Islet precursor cell (in vitro differentiated cells): Measurements from ENCODE around the gene CELSR2.

Source experiments
- DNase-seq: peaks from one replicate; pipeline ENCODE4 v3.0.0-alpha.2; 2018

Gene CELSR2

DNA sequence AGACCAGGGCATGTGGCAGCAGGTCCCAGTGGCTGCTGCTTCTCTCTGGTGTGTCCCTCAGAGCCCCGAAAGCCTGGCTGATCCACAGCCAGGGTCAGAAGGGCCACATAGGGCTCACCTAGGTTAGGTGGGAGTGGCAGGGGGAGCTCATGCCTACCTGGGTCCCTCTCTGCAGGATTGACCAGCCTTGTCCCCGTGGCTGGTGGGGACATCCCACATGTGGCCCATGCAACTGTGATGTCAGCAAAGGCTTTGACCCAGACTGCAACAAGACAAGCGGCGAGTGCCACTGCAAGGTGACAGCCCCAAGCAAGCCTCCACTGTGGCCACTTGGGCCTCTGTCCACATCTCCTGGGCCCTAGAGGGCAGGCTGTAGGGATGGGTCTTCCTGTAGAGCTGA, 15.7 kb downstream of the CELSR2 start:
- DNase-seq, result no peak

DNA sequence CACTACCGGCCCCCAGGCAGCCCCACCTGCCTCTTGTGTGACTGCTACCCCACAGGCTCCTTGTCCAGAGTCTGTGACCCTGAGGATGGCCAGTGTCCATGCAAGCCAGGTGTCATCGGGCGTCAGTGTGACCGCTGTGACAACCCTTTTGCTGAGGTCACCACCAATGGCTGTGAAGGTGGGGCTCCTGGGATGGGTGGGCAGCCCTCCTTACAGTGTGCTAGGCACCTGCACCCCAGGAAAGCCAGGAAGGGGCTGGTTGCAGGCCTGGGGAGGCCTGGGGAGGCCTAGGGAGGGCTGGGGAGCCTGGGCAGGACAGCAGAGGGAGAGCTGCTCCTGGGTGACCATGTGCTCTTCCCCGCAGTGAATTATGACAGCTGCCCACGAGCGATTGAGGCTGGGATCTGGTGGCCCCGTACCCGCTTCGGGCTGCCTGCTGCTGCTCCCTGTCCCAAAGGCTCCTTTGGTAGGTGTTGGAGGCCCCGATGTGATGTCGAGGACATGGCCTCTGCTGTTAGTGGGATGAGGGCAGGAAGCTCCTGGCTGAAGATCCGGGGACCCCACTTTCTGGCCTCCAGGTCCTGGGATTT, 16.5 kb downstream of the CELSR2 start:
- DNase-seq, result no peak

DNA sequence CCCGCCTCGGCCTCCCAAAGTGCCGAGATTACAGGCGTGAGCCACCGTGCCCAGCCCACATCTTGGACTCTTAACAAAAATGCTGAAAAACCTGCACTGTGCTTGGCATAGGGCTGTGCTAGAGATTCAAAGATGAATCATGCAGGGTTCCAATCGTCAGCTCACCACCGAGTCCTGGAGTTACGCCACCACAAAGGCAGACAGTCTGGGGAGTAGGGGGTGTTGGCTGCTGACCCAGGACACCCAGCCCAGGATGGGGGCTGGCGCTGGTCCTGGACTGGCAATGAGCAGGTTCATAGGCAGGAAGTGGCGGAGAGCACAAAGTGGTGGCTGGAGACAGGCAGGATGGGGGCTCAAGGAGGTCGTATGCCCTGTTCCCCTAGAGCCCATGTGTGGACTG, 17.6 kb downstream of the CELSR2 start:
- DNase-seq, result no peak

DNA sequence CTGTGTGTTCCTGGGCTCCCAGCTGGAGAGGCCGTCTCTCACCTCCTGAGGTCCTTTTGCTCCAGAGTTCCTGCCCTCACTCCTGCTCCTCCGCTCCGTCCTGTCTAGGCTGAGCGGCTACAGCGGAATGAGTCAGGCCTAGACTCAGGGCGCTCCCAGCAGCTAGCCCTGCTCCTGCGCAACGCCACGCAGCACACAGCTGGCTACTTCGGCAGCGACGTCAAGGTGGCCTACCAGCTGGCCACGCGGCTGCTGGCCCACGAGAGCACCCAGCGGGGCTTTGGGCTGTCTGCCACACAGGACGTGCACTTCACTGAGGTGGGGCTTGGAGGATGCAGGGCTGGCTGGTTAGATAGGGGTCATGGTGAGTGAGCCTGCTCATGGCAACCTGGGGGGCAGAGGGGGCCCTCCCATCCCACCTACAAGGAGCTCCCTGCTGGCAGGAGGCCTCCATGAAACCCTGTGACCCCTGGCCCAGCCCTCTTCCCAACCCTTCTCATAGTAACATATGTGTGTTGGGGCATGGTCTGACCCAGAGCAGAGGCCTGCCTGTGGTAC, 18.5 kb downstream of the CELSR2 start:
- DNase-seq, result no peak

DNA sequence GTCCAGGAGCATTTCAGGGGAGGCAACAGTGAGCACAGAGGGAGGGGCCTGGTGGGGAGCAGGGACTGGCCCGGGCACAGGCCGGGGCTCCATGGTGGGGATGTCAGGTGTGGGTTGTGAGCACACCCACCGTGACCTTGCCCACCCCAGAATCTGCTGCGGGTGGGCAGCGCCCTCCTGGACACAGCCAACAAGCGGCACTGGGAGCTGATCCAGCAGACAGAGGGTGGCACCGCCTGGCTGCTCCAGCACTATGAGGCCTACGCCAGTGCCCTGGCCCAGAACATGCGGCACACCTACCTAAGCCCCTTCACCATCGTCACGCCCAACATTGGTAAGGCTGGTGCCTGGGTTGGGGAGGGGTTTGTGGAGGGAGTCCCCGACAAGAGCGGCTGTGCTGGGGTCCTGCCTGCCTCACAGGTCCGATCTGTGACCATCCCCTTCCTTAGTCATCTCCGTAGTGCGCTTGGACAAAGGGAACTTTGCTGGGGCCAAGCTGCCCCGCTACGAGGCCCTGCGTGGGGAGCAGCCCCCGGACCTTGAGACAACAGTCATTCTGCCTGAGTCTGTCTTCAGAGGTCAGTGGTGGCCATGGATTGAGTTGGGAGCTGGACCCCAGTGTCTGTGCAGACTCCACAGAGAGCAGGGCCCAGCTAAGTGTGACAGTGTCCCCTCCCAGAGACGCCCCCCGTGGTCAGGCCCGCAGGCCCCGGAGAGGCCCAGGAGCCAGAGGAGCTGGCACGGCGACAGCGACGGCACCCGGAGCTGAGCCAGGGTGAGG, 19.3 kb downstream of the CELSR2 start:
- DNase-seq, result no peak

DNA sequence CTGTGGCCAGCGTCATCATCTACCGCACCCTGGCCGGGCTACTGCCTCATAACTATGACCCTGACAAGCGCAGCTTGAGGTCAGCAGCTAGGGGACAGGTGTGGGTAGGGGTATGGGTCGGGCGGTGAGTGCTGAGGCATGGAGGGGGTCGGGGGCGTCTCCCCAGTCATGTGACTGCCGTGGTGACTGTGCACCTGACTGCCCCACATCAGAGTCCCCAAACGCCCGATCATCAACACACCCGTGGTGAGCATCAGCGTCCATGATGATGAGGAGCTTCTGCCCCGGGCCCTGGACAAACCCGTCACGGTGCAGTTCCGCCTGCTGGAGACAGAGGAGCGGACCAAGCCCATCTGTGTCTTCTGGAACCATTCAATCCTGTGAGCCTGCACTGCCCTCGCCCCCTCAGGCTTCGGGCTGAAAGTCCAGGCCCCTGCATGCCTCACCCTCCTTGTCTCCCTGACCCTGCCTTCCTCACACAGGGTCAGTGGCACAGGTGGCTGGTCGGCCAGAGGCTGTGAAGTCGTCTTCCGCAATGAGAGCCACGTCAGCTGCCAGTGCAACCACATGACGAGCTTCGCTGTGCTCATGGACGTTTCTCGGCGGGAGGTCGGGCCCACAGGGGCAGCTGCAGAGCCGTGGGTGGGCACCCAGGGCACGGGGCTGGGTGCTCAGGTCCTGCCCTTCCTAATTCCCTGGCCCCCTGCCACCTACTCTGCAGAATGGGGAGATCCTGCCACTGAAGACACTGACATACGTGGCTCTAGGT, 20.1 kb downstream of the CELSR2 start:
- DNase-seq, result no peak

DNA sequence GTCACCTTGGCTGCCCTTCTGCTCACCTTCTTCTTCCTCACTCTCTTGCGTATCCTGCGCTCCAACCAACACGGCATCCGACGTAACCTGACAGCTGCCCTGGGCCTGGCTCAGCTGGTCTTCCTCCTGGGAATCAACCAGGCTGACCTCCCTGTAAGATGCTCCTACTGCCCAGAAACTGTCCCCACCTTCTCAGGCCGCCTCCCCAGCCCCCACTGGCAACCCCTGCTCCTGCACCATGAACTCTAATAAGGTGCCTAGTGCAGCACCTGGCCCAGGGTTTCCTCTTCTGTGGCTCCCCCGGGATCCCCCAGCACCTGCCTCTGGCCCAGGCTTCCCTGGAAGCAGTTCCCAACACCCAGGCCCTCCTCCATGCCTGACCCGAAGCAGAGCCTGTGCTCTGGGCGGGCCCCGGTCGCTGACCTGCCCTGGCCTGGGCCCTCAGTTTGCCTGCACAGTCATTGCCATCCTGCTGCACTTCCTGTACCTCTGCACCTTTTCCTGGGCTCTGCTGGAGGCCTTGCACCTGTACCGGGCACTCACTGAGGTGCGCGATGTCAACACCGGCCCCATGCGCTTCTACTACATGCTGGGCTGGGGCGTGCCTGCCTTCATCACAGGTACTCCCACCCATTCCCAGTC, 20.8 kb downstream of the CELSR2 start:
- no peak for DNase-seq

DNA sequence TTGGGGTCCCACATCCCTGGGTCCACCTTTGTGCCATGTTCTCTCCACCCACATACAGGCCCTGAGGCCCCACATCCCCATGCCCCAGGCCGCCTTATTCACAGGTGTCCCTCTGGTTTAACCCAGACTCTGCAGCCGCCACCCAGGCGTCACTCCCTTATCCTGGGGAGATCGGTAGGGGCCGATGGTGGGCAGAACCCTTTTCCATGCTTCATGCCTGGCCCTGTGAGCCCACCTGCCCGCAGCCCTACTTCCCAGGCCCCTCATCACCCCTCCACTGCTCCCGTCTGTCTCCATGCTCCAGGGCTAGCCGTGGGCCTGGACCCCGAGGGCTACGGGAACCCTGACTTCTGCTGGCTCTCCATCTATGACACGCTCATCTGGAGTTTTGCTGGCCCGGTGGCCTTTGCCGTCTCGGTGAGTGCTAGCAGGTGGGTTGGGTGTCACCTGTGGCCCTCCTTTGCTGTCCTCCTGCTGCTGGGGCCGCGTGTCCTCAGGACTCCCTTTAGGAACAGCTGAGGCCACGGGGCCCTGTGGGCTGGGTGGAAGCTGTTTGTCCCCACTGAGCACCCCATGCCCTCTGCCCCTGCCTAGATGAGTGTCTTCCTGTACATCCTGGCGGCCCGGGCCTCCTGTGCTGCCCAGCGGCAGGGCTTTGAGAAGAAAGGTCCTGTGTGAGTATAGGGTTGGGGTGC, 21.4 kb downstream of the CELSR2 start:
- no peak for DNase-seq

DNA sequence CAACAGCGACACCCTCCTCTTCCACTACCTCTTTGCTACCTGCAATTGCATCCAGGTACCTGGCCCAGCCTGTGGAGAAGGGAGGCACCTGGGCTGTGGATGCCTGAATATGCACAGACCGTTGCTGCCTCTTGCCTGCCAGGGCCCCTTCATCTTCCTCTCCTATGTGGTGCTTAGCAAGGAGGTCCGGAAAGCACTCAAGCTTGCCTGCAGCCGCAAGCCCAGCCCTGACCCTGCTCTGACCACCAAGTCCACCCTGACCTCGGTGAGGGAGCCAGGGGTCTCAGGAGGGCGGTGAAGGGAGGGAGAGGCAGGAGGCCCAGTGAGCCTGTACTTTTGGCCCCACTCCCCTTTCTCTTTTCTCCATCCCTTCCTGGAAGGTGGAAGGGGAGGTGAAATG, 22.1 kb downstream of the CELSR2 start:
- DNase-seq, result no peak

DNA sequence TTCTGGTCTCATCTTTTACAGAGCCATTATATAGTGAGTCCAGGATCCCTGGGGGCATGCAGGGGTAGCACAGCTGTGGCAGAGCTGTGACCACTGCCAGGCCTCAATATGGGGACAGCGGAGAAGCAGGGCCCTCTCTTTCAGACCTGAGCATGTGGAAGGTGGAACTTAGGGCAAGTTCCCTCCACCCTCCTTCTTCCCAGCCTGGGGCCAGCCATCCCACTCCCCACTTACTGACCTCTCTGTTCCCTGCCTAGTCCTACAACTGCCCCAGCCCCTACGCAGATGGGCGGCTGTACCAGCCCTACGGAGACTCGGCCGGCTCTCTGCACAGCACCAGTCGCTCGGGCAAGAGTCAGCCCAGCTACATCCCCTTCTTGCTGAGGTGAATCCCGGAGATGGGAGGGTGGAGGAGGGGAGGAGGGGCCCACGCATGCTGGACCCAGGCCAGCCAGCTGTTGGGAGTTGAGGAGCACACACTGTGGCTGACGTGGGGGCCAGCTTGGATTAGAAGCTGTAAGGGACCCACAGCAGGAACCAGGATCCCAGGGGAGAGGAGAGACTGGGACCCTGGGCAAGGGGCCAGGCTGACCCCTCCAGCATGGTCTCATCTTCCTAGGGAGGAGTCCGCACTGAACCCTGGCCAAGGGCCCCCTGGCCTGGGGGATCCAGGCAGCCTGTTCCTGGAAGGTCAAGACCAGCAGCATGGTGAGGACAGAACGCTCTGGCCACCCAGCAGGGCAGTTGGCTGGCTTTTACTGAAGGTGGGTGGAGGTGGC, 22.9 kb downstream of the CELSR2 start:
- DNase-seq, result no peak

DNA sequence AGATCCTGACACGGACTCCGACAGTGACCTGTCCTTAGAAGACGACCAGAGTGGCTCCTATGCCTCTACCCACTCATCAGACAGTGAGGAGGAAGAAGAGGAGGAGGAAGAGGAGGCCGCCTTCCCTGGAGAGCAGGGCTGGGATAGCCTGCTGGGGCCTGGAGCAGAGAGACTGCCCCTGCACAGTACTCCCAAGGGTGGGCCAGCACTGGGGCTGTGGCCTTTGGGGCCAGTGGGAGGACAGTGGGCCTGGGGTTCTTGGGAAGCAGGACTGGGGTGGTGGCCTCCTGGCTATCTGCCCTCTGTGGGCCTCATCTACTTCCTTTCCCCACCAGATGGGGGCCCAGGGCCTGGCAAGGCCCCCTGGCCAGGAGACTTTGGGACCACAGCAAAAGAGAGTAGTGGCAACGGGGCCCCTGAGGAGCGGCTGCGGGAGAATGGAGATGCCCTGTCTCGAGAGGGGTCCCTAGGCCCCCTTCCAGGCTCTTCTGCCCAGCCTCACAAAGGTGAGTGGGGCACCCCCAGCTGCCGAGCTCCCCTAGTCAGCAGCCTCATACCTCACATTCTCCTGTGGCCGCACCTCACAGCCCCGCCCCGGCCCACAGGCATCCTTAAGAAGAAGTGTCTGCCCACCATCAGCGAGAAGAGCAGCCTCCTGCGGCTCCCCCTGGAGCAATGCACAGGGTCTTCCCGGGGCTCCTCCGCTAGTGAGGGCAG, 23.6 kb downstream of the CELSR2 start:
- DNase-seq, result no peak

DNA sequence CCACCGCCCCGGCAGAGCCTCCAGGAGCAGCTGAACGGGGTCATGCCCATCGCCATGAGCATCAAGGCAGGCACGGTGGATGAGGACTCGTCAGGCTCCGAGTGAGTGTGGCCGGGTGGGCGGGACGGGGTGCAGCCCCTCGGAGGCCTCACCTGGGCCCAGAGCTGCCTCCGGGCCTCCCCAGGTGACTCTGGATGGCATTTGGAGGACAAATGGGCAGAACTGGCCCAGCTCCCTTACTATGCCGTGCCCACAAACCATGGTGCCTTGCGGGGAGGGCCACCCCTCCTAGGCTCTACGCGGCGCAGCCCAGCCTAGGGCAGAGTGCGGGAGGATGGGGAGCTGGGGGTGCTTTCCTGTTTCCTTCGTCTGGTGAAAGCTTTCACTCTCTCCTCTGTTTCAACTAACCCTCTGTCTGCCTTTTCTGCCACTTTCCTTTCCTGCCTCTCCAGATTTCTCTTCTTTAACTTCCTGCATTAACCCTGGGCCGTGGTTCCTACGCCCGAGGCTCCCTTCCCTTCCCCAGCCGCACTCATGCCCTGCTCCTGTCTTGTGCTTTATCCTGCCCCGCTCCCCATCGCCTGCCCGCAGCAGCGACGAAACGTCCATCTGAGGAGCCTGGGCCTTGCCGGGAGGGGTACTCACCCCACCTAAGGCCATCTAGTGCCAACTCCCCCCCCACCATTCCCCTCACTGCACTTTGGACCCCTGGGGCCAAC, 24.4 kb downstream of the CELSR2 start:
- no peak for DNase-seq

DNA sequence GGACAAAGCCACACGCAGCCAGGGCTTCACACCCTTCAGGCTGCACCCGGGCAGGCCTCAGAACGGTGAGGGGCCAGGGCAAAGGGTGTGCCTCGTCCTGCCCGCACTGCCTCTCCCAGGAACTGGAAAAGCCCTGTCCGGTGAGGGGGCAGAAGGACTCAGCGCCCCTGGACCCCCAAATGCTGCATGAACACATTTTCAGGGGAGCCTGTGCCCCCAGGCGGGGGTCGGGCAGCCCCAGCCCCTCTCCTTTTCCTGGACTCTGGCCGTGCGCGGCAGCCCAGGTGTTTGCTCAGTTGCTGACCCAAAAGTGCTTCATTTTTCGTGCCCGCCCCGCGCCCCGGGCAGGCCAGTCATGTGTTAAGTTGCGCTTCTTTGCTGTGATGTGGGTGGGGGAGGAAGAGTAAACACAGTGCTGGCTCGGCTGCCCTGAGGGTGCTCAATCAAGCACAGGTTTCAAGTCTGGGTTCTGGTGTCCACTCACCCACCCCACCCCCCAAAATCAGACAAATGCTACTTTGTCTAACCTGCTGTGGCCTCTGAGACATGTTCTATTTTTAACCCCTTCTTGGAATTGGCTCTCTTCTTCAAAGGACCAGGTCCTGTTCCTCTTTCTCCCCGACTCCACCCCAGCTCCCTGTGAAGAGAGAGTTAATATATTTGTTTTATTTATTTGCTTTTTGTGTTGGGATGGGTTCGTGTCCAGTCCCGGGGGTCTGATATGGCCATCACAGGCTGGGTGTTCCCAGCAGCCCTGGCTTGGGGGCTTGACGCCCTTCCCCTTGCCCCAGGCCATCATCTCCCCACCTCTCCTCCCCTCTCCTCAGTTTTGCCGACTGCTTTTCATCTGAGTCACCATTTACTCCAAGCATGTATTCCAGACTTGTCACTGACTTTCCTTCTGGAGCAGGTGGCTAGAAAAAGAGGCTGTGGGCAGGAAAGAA, 25.5 kb downstream of the CELSR2 start:
- DNase-seq, result peak; percentile 99

DNA sequence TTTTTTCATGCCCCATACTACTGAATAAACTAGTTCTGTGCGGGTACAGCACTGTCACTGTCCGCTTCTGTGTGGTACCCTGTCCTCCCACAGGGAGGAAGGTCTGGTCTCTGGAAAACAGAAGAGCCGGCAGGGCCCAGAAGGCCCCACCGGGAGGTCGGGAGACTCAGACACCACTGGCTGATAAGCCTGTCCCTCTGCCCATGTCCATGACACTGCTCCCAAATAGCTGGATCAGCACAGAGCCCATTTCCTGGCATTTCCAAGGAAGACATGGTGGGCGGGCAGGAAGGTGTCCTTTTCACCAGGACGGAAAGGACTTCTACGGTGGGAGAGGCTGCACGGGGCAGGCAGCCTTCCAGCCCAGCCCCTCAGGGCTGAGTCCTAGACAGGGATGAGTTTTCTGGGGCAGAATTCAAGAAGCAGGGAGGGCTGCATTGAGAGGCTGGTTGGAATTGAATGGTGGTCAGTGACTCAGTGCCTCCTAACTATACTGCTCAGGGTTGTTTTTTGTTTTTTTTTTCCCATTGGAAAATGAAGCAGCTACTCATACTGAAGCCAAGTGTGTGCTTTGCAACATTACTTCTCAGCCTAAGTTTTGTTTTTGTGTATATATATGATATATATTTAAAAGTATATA, 26.5 kb downstream of the CELSR2 start:
- peak; percentile 93 for DNase-seq

DNA sequence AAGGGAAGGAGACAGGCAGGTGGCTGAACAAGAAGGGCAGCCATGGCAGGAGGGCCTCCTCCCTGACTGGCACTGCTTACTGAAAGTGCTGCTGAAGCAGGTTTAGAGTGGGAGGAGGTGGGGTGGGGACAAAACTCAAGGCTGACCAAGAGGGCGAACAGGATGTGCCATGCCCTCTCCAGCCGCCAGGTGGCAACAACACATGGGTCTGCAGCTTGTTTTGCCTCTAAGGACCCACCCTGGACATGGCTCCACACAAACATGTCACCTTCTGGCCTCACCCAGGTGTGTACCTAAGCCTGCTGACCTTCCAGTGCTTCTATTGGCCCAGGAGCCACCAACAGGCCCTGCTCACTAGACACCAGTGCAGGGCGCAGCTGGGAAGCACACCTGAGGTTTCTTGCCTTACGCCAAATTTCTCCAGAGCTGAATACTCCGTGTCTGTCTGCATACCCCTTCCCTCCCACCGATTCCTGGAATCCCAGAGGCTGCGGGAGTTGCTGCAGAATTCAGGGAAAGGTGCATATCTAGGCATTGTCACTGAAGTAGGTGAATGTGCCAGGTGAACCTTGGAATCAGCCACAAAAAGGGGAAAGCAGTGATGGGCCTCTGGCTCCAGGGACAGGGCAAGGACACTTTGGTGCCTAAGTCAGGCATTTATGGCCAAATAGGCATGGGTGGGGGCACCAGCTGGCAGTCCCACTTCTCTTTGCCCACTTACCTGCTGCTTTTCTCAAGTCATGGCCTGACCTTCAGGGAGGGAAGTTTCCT, 28.3 kb downstream of the CELSR2 start:
- peak; percentile 93 for DNase-seq

DNA sequence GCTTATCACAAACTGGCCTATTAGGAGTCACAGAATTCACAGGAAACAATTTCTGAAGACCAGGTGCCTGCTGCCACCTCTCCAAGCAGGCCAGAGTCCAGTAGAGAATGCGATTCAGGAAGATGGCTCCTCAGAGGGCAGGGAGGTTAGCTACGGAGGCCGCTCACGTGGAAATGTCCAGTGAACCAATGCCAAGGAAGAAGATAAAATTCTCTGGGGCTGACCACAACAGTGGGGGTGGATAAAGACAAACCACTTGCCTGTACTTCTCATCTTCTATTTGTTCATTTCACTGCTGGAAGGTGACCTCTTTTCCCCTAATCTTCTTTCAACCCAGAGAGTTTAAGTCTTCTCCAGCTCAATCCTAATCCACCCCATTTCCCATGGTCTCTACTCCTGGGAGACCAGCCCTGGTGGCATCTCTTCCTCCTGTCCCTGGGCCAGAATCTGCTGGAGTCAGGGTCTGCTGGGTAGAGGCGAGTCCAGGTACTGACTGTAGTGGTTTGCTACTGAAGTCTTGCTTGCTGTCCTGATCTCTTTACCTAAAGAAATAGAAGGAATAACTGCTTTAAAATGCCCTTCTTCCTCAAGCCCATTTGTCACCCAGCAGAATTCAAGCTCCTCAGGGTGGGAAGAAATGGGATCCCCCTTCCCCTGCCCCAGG, 30.4 kb downstream of the CELSR2 start:
- DNase-seq, result no peak

DNA sequence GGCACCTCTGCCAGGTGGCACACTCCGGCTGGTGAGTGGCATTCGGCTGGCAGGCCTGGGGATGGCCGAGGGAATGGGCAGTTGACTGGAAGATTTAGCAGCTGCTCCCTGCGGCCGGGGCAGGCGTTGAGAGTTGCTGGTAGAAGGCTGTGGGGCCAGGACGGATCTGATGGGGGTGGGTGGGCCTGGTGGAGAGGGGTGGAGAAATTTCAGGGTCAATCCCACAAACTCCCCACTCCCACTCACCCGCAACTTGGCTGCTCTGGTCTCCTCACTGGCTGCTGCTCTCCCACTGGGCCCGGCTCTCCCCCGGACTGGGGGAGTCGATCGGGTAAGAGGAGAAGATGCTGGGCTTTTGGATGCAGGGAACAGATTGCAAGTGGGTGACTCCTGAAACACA, 31.5 kb downstream of the CELSR2 start:
- DNase-seq, result no peak
